HG03575 (cell line): ENCODE data around the gene OCA2.

Experiments used
- ATAC-seq: cut with Tn5 transposase; IDR thresholded peaks from one replicate; pipeline ENCODE4 v1.9.1; 2021; ENCODE audit not compliant: unreplicated experiment, insufficient number of reproducible peaks, low FRiP score; ENCODE audit errors: extremely low read depth

Gene OCA2

DNA sequence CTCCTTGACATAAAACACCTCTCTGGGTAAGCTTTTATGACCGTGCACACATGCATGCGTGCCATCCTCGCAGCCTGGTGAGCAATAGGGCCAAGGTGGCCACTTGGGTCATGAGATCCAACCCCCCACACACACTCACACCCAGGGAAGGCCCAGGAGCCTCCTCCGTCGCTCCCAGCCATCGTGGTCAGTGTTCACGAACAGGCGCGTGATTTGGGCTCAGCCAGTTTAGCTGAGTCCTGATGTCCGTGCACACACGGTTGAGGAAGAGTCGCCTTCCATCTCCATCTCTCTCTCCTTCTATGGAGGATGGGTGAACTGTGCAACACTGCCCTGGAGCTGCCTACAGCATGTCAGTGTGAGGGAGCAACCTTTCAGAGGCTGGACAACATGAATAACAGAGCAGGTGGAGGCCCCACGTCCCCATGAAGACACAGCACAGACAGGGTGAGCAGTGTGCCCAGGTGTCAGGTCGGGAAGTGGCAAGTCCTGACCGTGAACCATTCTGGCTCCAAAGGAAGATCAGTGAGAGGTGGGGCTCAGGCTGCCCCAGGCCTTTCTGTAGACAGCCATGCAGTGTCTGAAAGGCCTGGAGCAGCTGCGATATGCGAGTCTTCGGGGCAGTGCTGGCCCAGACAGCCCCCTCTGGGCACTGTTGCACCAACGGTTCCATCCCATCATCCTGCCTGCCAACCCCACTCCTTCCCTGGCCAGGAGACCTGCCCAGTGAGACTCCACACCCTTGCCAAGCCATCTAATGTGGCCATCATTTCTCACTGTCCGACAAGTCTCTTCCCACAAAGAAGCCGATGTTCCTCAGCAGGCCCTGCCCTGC, 253.4 kb downstream of the OCA2 start:
- ATAC-seq = no peak

DNA sequence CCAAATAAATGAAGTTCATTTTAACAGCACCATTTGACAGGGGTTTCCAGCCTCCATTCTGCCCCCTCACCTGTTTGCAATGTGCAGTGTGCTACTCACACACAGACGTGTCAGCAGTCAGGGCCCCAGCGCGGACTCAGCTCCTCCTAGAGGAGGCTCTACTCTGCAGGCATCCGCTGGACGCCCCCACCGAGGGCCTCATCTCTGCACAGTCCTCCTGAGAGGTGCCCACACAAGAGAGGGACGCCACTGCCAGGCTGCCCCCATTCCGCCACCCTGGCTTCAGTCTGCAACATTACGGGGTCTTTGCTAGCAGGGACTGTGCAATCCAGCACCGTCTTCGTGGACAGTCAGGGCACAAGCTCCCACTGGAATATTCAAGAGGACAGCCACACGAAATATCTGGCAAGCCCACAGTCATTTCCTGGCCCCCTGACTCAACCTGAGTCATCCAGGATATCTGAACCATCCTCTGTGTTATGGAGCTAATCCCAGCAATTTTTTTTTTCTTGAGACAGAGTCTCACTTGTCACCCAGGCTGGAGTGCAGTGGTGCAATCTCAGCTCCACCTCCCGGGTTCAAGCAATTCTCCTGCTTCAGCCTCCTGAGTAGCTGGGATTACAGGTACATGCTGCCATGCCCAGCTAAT, 255.0 kb downstream of the OCA2 start:
- ATAC-seq = no peak

- no peak for ATAC-seq
Observed at GRCh38 chr15:27843146-27843545, 256.0 kb downstream of the OCA2 start.

GRCh38 chr15:27842526-27842925, 256.6 kb downstream of the OCA2 start:
- ATAC-seq = no peak

GRCh38 chr15:27835233-27835939, 263.7 kb downstream of the OCA2 start:
- no peak for ATAC-seq

GRCh38 chr15:27834684-27835083, 264.4 kb downstream of the OCA2 start:
- ATAC-seq = no peak

- ATAC-seq = no peak
Observed at GRCh38 chr15:27833974-27834373, 265.1 kb downstream of the OCA2 start.

DNA sequence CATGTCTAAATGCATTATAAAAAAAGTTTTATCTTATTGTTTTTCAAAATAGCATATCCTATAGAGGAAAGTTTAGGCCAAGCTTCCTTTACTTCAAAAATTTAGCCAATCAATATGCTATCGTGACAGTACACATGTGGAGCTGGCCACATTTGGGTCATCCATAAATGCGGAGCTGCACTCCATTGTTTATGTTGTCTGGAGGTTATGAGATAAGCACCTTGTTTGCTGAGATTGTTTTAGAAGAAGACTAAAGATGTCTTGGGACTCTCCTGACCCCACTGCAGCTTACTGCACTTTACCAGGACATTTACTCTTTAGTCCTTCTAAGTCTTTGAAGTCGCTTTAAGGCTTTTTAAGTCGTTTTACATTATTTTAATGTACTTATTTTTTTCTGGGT, 265.9 kb downstream of the OCA2 start:
- ATAC-seq = no peak

DNA sequence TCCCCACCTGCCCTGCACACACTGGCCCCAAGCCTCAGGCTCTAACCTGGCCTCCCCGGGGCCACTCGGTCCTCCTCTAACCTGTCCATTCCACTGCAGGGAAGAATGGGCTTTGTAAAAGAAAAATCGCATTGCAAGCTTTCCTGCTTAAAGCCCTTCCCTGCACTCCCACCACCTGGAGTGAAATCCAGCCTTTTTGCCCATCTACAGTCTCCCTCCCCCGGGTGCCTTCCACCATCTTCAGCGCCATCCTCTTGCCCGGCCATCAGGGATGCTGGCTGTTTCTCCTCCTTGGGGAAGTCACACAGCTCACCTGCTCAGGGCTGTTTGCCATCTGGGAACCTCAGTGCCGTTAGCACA, 266.9 kb downstream of the OCA2 start:
- no peak for ATAC-seq

GRCh38 chr15:27831384-27832236, 267.5 kb downstream of the OCA2 start:
- no peak for ATAC-seq

GRCh38 chr15:27828746-27829145, 270.4 kb downstream of the OCA2 start:
- no peak for ATAC-seq

DNA sequence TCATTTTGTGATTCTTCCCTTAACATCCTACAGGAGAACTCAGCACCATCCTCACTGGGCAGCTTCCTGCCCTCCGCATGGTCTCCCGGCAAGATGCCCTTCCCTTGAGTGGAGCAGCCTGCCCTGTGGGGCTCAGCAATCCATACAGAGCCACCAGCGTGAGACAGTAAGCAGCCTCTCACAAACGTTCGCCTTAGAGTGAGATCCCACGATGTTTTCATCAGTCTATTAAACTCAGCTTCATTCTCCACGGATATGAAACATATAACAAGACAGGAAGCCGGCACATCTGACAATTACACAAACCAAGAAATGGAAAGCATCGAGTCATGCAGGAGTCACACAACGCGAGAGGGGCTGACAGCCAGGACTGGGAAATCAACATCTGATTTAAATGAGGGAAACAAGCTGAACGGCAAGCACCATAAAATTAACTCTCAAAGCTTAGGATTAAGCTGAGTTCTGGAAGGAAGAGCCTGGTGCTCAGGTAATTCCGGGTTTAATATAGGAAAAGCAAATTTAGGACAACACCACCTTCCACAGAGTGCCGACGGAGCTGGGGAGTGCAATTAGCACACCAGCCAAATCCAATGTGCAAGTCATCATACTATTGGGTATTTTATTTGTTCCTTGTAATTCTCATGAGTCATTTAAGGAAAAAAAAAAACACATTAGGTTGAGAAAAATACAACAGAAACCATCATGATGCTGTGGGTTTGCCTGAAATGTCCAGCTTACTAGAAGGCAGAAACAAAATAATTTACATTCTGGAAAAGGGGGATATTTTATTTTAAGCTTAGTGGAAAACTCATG, 272.0 kb downstream of the OCA2 start:
- no peak for ATAC-seq

DNA sequence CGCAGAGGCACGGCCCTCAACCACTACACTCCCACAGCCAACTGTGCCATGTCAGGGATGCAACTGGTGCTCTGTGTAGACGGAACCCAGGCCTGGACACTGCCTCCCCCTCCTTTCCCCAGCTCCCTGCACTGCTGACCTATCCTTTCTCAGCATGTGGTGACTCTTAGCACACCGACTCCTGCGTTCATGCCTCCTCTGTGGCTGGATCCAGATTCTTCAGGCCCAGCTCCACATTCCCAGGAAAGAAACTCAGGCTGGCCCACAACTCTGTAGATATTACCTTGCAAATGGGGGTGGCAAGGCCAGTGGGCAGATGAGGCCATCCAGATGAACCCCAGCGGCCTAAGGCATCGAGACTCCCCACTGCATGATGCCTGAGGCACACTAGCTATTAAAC, 272.7 kb downstream of the OCA2 start:
- ATAC-seq = no peak

- no peak for ATAC-seq
Observed at GRCh38 chr15:27824841-27825422, 274.2 kb downstream of the OCA2 start.

GRCh38 chr15:27821273-27821672, 277.8 kb downstream of the OCA2 start:
- no peak for ATAC-seq

DNA sequence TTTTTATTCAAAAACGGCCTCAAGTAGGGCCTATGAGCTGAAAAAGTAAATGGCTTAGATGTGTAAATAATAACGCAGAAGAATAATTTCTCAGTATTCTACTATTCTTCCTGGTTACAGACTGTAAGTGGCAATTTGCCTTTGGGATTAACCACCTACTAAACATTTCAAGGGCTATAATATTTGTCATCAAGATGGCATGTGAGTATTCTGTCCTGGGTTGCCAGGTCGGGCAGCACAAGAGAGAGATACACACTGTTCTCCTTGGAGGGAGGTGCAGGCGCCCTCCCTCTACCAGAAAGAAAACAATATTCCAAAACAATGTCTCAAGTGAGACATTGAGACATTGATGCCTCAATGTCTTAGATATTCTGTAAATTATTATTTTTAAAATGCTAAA, 278.4 kb downstream of the OCA2 start:
- no peak for ATAC-seq

GRCh38 chr15:27820232-27820631, 278.9 kb downstream of the OCA2 start:
- ATAC-seq = no peak

DNA sequence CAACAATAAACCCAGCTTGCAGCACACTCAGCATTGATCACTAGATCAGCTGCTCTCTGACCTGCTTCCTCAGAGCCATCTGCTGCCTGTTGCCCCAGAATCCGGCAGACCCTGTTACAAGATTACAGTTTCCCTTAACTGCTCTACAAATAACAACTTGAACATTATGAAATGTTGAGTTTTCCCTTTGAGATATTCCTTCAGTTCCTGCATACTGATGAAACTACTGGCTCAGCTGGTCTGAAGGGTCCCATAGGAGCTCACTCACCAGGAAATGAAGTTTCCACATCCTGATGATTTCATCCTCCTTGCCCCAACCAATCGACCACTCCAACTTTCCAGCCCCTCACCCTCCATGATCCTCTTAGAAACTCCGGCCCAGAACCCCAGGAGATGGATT, 281.9 kb downstream of the OCA2 start:
- ATAC-seq = no peak
